GM23338 (cell line): ENCODE results near the gene LY86.

Experiments
- CREB1 ChIP-seq: fragments of 250-450 bp; sonication (Bioruptor Pico); IDR thresholded peaks from 2 replicates; pipeline ENCODE4 v1.5.0; 2020; ENCODE audit warnings: low read depth, mild to moderate bottlenecking, moderate library complexity
- EZH2 ChIP-seq: fragments of 200-600 bp; sonication (generic); IDR thresholded peaks from one replicate; pipeline ENCODE4 v1.8.0; 2017; ENCODE audit warnings: antibody characterized with exemption, mild to moderate bottlenecking, low read depth; ENCODE audit not compliant: unreplicated experiment
- EZH2phosphoT487 ChIP-seq: fragments of 200-600 bp; sonication (generic); IDR thresholded peaks from one replicate; pipeline ENCODE4 v1.8.1; 2018; ENCODE audit warnings: antibody characterized with exemption; ENCODE audit not compliant: unreplicated experiment
- POLR2AphosphoS5 ChIP-seq: IDR thresholded peaks from 2 replicates; pipeline ENCODE4 v1.6.1; 2016; ENCODE audit warnings: antibody characterized with exemption, low read depth
- ZNF331 ChIP-seq: fragments of 250-450 bp; sonication (Bioruptor Pico); IDR thresholded peaks from 2 replicates; pipeline ENCODE4 v1.5.0; 2020; ENCODE audit warnings: low read depth, mild to moderate bottlenecking, moderate library complexity
- TF ChIP-seq, protein P1 (sequence below), 2 experiments: fragments of 200-600 bp in 1 of 2; sonication (generic) in 1 of 2; conservative IDR thresholded peaks; 2 replicates each; pipeline versions ENCODE4 v1.5.1 to v1.6.1; 2016 to 2017; ENCODE audit warnings: antibody characterized with exemption in 2 of 2, low read depth in 2 of 2, mild to moderate bottlenecking in 2 of 2, moderate library complexity in 1 of 2
- TF ChIP-seq, protein P2 (sequence below): IDR thresholded peaks from one replicate; pipeline ENCODE4 v1.6.1; 2018; ENCODE audit warnings: antibody characterized with exemption; ENCODE audit not compliant: unreplicated experiment

DNA sequence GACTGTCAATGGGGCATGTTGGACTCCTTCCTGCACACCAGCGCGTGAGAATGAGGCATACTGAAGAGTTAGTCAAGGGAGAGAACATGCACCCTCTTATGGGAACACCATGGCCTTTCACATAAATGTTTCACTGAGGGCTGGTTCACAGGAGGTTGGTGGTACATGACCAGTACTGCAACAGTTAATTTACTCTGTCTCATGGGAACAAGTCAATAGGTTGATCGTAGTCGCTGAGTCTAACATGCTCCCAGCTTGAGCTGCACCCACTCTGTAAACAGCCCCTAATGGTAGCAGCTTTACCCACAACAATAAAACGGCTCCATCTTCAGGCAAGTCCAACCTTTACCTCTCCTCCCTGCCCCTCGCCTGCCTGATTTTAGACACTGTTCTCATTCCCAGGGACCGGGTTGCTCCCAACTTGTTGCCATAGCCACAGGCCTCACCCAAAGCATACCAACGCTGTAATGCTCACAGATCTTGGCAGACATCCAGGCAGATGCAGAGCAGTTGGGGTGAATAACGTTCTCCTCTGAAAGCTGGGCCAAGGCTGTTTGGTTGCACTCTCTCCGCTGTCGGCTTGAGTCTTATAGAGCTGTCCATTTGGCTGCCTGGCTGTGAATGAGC is 111.3 kb downstream of the LY86 start:
- TF ChIP-seq, protein P1, sequence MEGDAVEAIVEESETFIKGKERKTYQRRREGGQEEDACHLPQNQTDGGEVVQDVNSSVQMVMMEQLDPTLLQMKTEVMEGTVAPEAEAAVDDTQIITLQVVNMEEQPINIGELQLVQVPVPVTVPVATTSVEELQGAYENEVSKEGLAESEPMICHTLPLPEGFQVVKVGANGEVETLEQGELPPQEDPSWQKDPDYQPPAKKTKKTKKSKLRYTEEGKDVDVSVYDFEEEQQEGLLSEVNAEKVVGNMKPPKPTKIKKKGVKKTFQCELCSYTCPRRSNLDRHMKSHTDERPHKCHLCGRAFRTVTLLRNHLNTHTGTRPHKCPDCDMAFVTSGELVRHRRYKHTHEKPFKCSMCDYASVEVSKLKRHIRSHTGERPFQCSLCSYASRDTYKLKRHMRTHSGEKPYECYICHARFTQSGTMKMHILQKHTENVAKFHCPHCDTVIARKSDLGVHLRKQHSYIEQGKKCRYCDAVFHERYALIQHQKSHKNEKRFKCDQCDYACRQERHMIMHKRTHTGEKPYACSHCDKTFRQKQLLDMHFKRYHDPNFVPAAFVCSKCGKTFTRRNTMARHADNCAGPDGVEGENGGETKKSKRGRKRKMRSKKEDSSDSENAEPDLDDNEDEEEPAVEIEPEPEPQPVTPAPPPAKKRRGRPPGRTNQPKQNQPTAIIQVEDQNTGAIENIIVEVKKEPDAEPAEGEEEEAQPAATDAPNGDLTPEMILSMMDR (conservative IDR thresholded peaks at IDR 0.05; ENCODE audit: low read depth in 2 of 2): peak in 1 of 2 experiments; percentile 57; a peak in 2 of 4 replicates
- no peak for TF ChIP-seq POLR2AphosphoS5
- no peak for TF ChIP-seq EZH2
- TF ChIP-seq ZNF331: no peak
- no peak for TF ChIP-seq EZH2phosphoT487
- TF ChIP-seq, protein P2, sequence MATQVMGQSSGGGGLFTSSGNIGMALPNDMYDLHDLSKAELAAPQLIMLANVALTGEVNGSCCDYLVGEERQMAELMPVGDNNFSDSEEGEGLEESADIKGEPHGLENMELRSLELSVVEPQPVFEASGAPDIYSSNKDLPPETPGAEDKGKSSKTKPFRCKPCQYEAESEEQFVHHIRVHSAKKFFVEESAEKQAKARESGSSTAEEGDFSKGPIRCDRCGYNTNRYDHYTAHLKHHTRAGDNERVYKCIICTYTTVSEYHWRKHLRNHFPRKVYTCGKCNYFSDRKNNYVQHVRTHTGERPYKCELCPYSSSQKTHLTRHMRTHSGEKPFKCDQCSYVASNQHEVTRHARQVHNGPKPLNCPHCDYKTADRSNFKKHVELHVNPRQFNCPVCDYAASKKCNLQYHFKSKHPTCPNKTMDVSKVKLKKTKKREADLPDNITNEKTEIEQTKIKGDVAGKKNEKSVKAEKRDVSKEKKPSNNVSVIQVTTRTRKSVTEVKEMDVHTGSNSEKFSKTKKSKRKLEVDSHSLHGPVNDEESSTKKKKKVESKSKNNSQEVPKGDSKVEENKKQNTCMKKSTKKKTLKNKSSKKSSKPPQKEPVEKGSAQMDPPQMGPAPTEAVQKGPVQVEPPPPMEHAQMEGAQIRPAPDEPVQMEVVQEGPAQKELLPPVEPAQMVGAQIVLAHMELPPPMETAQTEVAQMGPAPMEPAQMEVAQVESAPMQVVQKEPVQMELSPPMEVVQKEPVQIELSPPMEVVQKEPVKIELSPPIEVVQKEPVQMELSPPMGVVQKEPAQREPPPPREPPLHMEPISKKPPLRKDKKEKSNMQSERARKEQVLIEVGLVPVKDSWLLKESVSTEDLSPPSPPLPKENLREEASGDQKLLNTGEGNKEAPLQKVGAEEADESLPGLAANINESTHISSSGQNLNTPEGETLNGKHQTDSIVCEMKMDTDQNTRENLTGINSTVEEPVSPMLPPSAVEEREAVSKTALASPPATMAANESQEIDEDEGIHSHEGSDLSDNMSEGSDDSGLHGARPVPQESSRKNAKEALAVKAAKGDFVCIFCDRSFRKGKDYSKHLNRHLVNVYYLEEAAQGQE: no peak
- no peak for TF ChIP-seq CREB1 (CRISPR knock-in tag)
